NT2/D1 (cell line): ENCODE measurements around the gene PNPLA5.

ENCODE experiments used
- SUZ12 ChIP-seq: IDR thresholded peaks from 2 replicates; pipeline ENCODE4 v1.6.1; 2011; ENCODE audit not compliant: insufficient read length, insufficient read depth; ENCODE audit errors: extremely low read depth
- YY1 ChIP-seq: IDR thresholded peaks from 2 replicates; pipeline ENCODE4 v1.6.1; 2011; ENCODE audit not compliant: insufficient read length, insufficient read depth
- ZNF274 ChIP-seq: IDR thresholded peaks from 2 replicates; pipeline ENCODE4 v1.6.1; 2011; ENCODE audit warnings: mild to moderate bottlenecking, low read depth, low read length

GRCh38 chr22:43885319-43885671 is 6.5 kb downstream of the PNPLA5 start:
- TF ChIP-seq ZNF274 (no peak), YY1 (no peak), SUZ12 (no peak)
